NCI-H1105 treated with DMSO at 0.1 percent for 48 hours (cell line): ENCODE results near the gene RPL10A.
"Not testable (repeated sequence)": the region's sequence is repeated elsewhere in the genome, so short reads cannot be mapped to it uniquely, and the experiment has no call there.

Experiments
- DNase-seq: peaks from one replicate; lab custom pipeline; 2025; lab: John Stamatoyannopoulos, UW

RPL10A gene

GRCh38 chr6:35468181-35468979 is at the start of gene RPL10A:
TSS of gene RPL10A (plus strand) at chr6:35468401. CDS start at chr6:35468435, 34 bp downstream.
- DNase-seq: peak; percentile 97

- DNase-seq: no peak
These were observed 48.8 kb upstream of the RPL10A start for GRCh38 chr6:35419417-35419816.

- no peak for DNase-seq
These were observed 48.2 kb upstream of the RPL10A start for GRCh38 chr6:35419961-35420360.

GRCh38 chr6:35425284-35425683 is 42.9 kb upstream of the RPL10A start:
- DNase-seq: no peak

- no peak for DNase-seq
These were observed 42.1 kb upstream of the RPL10A start for GRCh38 chr6:35426074-35426473.

- no peak for DNase-seq
These were observed 40.8 kb upstream of the RPL10A start for GRCh38 chr6:35427435-35427834.

GRCh38 chr6:35427851-35428321 is 40.3 kb upstream of the RPL10A start:
- no peak for DNase-seq

- no peak for DNase-seq
These were observed 39.6 kb upstream of the RPL10A start for GRCh38 chr6:35428421-35429149.

GRCh38 chr6:35429463-35429862 is 38.7 kb upstream of the RPL10A start:
- no peak for DNase-seq

- DNase-seq: no peak
These were observed 35.9 kb upstream of the RPL10A start for GRCh38 chr6:35432291-35432690.

- DNase-seq: not testable (repeated sequence)
These were observed 35.5 kb upstream of the RPL10A start for GRCh38 chr6:35432702-35433101.

- peak; percentile 38 for DNase-seq
These were observed 32.9 kb upstream of the RPL10A start for GRCh38 chr6:35435074-35435837.

- DNase-seq: no peak
These were observed 31.9 kb upstream of the RPL10A start for GRCh38 chr6:35436071-35436857.

- DNase-seq: not testable (repeated sequence)
These were observed 29.7 kb upstream of the RPL10A start for GRCh38 chr6:35438378-35439065.

- no peak for DNase-seq
These were observed 28.9 kb upstream of the RPL10A start for GRCh38 chr6:35439308-35439707.

- DNase-seq: no peak
These were observed 27.0 kb upstream of the RPL10A start for GRCh38 chr6:35441205-35441604.

GRCh38 chr6:35441642-35442041 is 26.6 kb upstream of the RPL10A start:
- DNase-seq: no peak

- DNase-seq: no peak
These were observed 25.5 kb upstream of the RPL10A start for GRCh38 chr6:35442693-35443092.

GRCh38 chr6:35443341-35444030 is 24.7 kb upstream of the RPL10A start:
- DNase-seq: no peak

GRCh38 chr6:35445691-35446090 is 22.5 kb upstream of the RPL10A start:
- DNase-seq: no peak
